CD4-positive, alpha-beta T cell treated with Interferon alpha-2 for 1 hour (primary cell): ENCODE results near the gene FUT8.

Source experiments
- DNase-seq, 2 donors: peaks; one replicate each; pipeline ENCODE4 v3.0.0-alpha.2; 2020 to 2022

Gene FUT8

GRCh38 chr14:65496178-65496993 is 83.9 kb downstream of the FUT8 start:
- DNase-seq: no peak

DNA sequence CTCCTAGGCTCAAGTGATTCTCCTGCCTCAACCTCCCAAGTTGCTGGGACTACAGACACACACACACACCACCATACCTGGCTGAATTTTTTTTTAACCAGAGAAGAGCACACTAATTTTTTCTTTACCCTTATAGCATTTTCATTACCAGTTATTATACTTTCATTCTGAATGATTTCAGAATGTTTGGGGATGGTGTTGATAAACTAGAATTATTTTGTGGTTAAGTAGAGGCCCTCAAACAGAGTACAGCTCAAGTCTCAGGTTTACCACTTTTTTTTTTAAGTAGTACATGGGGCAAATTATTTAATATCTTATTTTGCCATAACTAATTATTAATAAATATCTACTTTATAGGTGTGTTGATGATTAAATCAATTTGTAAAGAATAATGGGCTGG is 86.6 kb downstream of the FUT8 start:
- no peak for DNase-seq

- DNase-seq: no peak
These were observed 87.5 kb downstream of the FUT8 start for GRCh38 chr14:65500075-65500474.

- DNase-seq: no peak
These were observed 88.8 kb downstream of the FUT8 start for GRCh38 chr14:65501328-65501727.

DNA sequence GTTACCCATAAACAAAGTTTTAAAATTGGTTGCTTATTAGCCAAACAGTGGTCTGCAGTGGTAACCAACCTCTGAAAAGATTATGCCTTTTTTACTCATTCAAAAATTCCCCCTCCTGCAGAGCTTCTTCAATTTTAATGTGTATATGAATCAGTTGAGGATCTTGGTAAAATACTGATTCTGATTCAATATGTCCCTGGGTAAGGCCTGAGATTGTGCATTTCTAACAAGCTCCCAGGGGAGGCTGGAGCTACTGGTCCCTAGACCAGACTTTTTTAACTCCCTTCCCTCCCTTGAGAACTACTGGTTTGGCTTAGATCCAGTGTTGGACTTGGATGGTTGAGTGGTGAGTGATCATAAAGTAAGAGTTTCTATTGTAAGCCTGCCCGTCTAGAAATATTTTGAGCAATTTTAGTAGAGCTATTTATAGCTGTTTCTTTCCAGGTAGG is 90.2 kb downstream of the FUT8 start:
- no peak for DNase-seq

DNA sequence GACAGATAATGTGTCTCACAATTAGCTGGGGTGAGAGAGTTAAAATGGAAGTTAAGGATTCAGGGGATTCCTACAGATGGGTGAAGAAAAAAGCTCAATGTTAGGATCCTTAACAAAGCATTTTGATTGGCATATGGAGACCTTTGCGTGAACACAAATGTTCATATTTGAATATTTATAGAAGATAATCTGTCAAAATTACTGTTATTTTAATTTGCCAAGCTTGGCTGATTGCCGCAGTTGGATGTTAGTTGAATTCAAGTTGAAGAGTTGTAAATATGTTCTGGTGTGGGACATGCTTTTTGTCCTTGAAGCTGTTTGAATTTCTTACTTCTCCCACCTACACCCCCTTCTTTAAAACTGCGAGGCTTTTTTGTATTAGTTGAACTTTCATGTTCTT is 91.2 kb downstream of the FUT8 start:
- DNase-seq: no peak

DNA sequence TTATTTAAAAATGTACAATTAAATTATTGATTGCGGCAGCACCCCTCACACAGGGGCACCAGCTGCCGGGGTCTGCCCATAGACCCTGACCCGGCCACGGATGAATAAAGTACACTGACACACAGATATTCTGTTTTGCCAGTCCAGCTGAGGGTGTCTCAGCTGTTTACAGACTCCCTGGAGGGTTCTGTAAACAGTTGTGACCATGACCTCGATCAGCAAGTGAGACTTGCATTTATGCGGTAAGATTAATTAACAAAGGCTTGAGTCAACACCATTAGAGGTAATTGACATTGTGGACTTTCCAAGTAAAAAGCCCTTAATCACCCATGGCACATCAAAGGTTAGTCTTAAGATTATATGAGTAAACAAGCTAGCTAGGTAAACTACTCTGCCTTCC is 94.3 kb downstream of the FUT8 start:
- DNase-seq: no peak

- no peak for DNase-seq
These were observed 97.3 kb downstream of the FUT8 start for GRCh38 chr14:65509842-65510241.

GRCh38 chr14:65513671-65514070 is 101.1 kb downstream of the FUT8 start:
- no peak for DNase-seq

GRCh38 chr14:65517635-65518542 is 105.4 kb downstream of the FUT8 start:
- no peak for DNase-seq

- no peak for DNase-seq
These were observed 115.5 kb downstream of the FUT8 start for GRCh38 chr14:65528069-65528468.

DNA sequence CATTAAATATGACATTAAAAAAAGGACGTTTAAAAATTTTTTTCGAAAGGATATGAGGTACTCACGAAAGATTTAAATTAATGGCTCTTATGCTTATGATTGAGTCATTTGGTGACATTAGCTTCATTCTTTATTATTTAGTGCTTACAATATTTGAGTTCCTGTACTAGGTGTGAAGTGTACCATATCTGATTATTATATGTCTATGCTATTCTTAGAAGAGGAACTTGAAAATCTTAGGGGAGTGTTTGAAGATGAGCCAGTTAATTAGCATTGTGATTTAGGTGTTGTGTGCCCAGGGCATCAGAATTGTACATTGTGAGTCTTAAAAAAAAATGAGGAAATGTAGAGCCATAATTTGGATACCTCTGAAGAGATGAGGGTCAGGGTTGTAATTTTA is 118.6 kb downstream of the FUT8 start:
- DNase-seq: no peak

- DNase-seq: no peak
These were observed 121.3 kb downstream of the FUT8 start for GRCh38 chr14:65533736-65534404.

DNA sequence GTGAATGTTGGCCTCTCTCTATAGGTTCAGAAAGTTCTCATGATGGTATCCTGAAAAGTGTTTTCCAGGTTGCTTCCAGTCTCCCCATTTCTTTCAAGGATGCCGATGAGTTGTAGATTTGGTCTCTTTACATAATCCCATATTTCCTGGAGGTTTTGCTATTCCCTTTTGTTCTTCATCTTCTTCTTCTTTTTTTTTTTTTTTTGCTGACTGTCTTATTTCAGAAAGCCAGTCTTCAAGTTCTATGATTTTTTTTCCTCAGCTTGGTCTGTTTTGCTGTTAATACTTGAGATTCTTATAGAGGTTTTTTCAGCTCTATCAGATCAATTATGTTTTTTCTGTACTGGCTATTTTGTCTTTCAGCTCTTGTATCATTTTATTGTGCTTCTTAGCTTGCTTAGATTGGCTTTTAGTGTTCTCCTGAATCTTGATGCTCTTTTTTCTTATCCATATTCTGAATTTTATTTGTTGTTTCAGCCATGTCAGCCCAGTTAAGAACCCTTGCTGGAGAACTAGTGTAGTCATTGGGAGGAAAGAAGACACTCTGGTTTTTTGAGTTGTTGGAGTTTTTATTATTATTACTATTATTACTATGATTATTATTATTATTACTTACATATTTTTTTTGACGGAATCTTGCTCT is 124.4 kb downstream of the FUT8 start:
- DNase-seq: no peak

- no peak for DNase-seq
These were observed 136.3 kb downstream of the FUT8 start for GRCh38 chr14:65548878-65549277.

GRCh38 chr14:65549429-65549828 is 136.9 kb downstream of the FUT8 start:
- DNase-seq: no peak

DNA sequence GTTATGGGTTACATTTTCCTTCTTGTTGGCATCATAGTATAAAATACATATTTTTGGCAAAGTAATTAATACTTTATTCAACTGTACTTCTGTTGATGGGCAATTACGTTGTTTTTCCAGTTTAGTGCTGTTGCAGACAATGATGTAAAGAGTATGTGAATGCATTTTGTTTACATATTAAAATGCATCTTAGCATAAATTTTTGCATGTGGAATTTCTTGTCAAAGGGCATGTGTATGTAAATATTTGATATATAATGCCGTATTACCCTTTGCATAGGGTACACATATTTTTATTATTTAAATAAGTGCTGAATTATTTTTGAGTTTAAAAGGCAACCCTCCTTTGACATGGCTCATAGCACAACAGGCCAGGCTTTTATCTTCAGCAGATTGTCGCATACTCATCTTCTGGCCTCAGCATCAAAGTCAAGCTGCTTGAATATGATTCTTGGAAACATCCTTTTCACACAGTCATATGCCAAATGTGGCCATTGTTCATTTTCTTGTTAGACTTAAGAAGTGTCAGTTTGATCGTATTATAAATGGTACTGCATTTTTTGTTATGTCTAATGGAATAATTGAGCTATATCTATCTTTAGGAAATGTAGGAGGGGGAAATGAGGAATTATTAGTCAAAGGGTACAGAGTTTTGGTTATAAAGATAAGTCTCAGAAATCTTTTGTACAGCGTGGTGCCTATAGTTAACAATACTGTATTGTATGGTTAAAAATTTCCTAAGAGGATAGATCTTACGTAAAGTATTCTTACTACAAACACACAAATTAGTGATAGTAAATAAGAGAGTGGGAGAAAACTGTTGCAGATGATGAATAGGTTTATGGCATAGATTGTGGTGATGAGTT is 138.5 kb downstream of the FUT8 start:
- no peak for DNase-seq

DNA sequence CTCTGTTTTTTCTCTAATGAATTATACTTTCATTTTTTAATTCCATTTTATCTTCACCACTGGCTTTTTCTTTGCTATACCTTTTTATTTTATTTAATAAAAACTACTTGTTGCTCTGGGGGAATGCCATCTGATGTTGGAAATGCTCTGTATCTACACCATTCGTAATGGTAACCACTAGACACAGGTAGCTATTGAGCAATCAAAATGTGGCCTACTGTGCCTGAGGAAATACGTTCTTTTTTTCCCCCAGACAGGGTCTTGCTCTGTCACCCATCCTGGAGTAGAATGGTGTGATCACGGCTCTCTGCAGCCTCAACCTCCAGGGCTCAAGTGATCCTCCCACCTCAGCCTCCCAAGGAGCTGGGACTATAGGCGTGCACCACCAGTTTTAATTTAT is 140.2 kb downstream of the FUT8 start:
- no peak for DNase-seq

GRCh38 chr14:65554837-65555236 is 142.3 kb downstream of the FUT8 start:
- no peak for DNase-seq

DNA sequence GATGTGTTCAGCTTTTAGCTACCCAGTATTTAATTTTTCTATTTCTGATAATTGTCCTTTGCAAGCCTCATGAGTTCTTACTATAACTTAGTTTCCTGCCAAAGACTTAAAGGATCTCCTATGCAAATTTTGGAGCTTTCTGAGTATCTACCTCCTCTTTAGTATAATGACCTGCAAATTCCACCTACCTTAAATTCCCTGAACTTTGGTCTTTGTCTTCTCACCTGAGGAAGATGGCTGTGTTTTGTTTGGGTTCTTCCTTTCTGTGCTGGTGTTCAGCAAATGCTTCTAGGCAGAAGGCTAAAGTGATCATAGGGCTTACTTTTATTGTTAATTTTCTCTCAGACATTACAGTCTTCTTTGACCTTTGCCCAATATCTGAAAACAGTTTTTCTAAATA is 142.8 kb downstream of the FUT8 start:
- no peak for DNase-seq

DNA sequence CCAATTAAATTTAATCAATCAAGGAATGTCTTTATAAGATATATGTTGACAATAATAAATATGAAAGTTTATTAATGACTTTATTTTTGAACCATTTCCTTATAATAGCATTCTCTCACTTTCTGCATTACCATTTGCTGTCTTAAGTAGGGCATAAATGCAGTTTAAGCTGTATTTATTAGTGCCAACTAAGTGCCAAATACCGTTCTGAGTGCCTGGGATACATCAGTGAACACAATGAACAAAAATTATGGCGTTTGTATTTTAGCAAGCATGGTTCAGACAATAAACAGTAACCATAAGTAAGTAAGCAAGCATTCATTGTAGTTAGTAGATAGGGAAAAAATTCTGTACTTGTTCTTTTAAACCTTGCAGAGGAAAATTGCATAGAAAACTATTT is 145.8 kb downstream of the FUT8 start:
- DNase-seq: no peak
